Hepatocyte (in vitro differentiated cells): ENCODE data around the gene RBMS1. TPM values are rescaled to one million over a fixed set of nuclear protein-coding genes. Genes with fewer than 3 reads are reported as not detected.

Experiments used
- DNase-seq: peaks from one replicate; pipeline ENCODE4 v3.0.0-alpha.2; 2016; ENCODE audit warnings: low spot score
- H2AFZ ChIP-seq: fragments of 200-600 bp; sonication (generic); 2 replicates; pipeline ENCODE4 v1.6.0; 2016; ENCODE audit warnings: antibody characterized with exemption, mild to moderate bottlenecking
- H3K27ac ChIP-seq: fragments of 200-600 bp; sonication (generic); 2 replicates; pipeline ENCODE4 v1.5.1; 2016; ENCODE audit warnings: mild to moderate bottlenecking
- H3K27me3 ChIP-seq: fragments of 200-600 bp; sonication (generic); 2 replicates; pipeline ENCODE4 v1.6.1; 2016
- H3K36me3 ChIP-seq: fragments of 200-600 bp; sonication (generic); replicated peaks from 2 replicates; pipeline ENCODE4 v1.5.1; 2016; ENCODE audit warnings: low read depth; ENCODE audit not compliant: insufficient read depth
- H3K4me1 ChIP-seq: fragments of 200-600 bp; sonication (generic); 2 replicates; pipeline ENCODE4 v1.5.1; 2016; ENCODE audit warnings: mild to moderate bottlenecking, moderate library complexity; ENCODE audit not compliant: insufficient read depth
- H3K4me2 ChIP-seq: fragments of 200-600 bp; sonication (generic); 2 replicates; pipeline ENCODE4 v1.6.0; 2016
- H3K4me3 ChIP-seq: fragments of 200-600 bp; sonication (generic); 2 replicates; pipeline ENCODE4 v1.5.1; 2016; ENCODE audit warnings: mild to moderate bottlenecking
- H3K79me2 ChIP-seq: fragments of 200-600 bp; sonication (generic); 2 replicates; pipeline ENCODE4 v1.6.0; 2017; ENCODE audit warnings: mild to moderate bottlenecking
- H3K9me2 ChIP-seq: fragments of 200-600 bp; sonication (generic); replicated peaks from 2 replicates; pipeline ENCODE4 v1.6.0; 2017; ENCODE audit warnings: mild to moderate bottlenecking; ENCODE audit not compliant: insufficient read depth
- H3K9me3 ChIP-seq: fragments of 200-600 bp; sonication (generic); 2 replicates; pipeline ENCODE4 v1.5.1; 2016; ENCODE audit warnings: low read depth, mild to moderate bottlenecking
- H4K20me1 ChIP-seq: fragments of 200-600 bp; sonication (generic); 2 replicates; pipeline ENCODE4 v1.6.0; 2016; ENCODE audit warnings: mild to moderate bottlenecking; ENCODE audit not compliant: insufficient read depth, poor library complexity, severe bottlenecking
- EZH2 ChIP-seq: fragments of 200-600 bp; sonication (generic); IDR thresholded peaks from 2 replicates; pipeline ENCODE4 v1.6.1; 2016; ENCODE audit warnings: antibody characterized with exemption, mild to moderate bottlenecking, borderline replicate concordance
- EZH2phosphoT487 ChIP-seq: fragments of 200-600 bp; sonication (generic); IDR thresholded peaks from one replicate; pipeline ENCODE4 v1.6.1; 2018; ENCODE audit warnings: antibody characterized with exemption, mild to moderate bottlenecking, low read depth, moderate library complexity; ENCODE audit not compliant: unreplicated experiment, severe bottlenecking
- WGBS: methylation state at CpG from one replicate; pipeline ENCODE4 v1.1.6; 2016; ENCODE audit warnings: low lambda C conversion rate; ENCODE audit errors: missing lambda C conversion rate; 5-methylcytosine and 5-hydroxymethylcytosine counted together
- polyA plus RNA-seq: library from polyadenylated mRNA; unstranded; fragments of >200 nt; fragmentation: Nextera tagmentation; extraction: Ambion mirVana; gene quantifications from 2 replicates; pipeline ENCODE4 v1.2.1, GENCODE V29; 2016
- total RNA-seq: library from RNA; depleted of rRNA; stranded (reverse); fragments of >200 nt; gene quantifications from 2 replicates; pipeline ENCODE4 v1.2.3, GENCODE V29; 2014
- TF ChIP-seq, protein P1 (sequence below): fragments of 200-600 bp; sonication (generic); IDR thresholded peaks from 2 replicates; pipeline ENCODE4 v1.5.1; 2016; ENCODE audit warnings: antibody characterized with exemption, mild to moderate bottlenecking; ENCODE audit not compliant: poor library complexity

Gene RBMS1
- total and polyA plus RNA-seq, 2 experiments from 2014 or later = 87.9 to 103 TPM

DNA sequence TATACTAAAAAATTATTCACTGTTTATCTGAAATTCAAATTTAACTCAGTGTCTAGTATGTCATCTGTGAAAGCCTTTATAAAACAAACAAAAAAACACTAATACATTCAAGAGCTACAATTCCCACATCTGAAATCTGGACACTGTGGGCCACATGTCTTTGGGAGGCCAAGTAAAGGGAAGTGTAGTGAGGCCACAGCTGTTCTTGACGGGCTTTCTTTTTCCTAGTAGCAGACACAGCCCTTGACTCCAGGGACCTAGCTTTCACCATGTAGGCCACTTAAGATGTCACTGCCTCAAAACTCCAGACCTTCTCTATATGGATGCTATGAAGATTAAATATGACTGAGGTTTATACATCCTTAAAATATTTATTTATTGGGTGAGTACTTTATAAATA, 91.1 kb downstream of the RBMS1 start:
- Histone ChIP-seq H3K36me3 (no peaks in the 10 kb centered on the region), H3K4me1 (peaks cover 54% of the 10 kb centered on the region), H3K9me3 (no peaks in the 10 kb centered on the region), H4K20me1 (peaks cover 48% of the 10 kb centered on the region), H3K79me2 (peaks cover 93% of the 10 kb centered on the region), H3K4me2 (peak overlapping the region; percentile 18), H2AFZ (no peak overlapping the region), H3K27me3 (no peaks in the 10 kb centered on the region), H3K27ac (peak overlapping the region; percentile 66), H3K4me3 (no peak overlapping the region), H3K9me2 (no peaks in the 10 kb centered on the region)
- TF ChIP-seq, protein P1, sequence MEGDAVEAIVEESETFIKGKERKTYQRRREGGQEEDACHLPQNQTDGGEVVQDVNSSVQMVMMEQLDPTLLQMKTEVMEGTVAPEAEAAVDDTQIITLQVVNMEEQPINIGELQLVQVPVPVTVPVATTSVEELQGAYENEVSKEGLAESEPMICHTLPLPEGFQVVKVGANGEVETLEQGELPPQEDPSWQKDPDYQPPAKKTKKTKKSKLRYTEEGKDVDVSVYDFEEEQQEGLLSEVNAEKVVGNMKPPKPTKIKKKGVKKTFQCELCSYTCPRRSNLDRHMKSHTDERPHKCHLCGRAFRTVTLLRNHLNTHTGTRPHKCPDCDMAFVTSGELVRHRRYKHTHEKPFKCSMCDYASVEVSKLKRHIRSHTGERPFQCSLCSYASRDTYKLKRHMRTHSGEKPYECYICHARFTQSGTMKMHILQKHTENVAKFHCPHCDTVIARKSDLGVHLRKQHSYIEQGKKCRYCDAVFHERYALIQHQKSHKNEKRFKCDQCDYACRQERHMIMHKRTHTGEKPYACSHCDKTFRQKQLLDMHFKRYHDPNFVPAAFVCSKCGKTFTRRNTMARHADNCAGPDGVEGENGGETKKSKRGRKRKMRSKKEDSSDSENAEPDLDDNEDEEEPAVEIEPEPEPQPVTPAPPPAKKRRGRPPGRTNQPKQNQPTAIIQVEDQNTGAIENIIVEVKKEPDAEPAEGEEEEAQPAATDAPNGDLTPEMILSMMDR = no peak
- TF ChIP-seq EZH2 = no peak
- TF ChIP-seq EZH2phosphoT487 = no peak
- WGBS = 75% methylated on average over 1 of the region's 1 CpG
- DNase-seq = no peak

DNA sequence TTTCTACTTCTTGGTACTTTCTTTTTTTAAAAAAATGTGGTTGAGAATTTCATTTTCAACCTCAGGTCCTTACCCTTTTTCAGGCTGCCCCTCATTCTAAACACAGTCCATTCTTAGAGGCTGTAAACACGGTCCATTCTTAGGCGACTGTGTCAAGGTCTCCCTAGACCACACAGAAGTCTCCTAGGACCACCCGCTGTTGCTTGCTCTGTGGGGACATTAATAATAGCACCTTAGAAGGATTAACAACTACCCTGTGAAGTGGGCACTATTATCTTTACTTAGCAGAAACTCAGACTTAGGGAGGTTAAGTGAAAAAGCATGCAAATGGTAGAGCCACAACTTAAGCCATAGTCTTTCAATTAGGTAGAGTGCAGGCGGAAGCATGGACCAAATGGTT, 91.7 kb downstream of the RBMS1 start:
- no peak overlapping the region for H2AFZ ChIP-seq
- H3K79me2 ChIP-seq = peaks cover 96% of the 10 kb centered on the region
- H3K4me3 ChIP-seq = no peak overlapping the region
- no peaks in the 10 kb centered on the region for H3K36me3 ChIP-seq
- no peak for TF ChIP-seq EZH2
- H3K9me2 ChIP-seq = no peaks in the 10 kb centered on the region
- WGBS = 79% methylated on average over 4 of the region's 4 CpGs
- peaks cover 60% of the 10 kb centered on the region for H3K4me1 ChIP-seq
- H4K20me1 ChIP-seq = peaks cover 54% of the 10 kb centered on the region
- H3K4me2 ChIP-seq = no peak overlapping the region
- no peak for DNase-seq
- no peaks in the 10 kb centered on the region for H3K27me3 ChIP-seq
- no peaks in the 10 kb centered on the region for H3K9me3 ChIP-seq
- H3K27ac ChIP-seq = no peak overlapping the region

DNA sequence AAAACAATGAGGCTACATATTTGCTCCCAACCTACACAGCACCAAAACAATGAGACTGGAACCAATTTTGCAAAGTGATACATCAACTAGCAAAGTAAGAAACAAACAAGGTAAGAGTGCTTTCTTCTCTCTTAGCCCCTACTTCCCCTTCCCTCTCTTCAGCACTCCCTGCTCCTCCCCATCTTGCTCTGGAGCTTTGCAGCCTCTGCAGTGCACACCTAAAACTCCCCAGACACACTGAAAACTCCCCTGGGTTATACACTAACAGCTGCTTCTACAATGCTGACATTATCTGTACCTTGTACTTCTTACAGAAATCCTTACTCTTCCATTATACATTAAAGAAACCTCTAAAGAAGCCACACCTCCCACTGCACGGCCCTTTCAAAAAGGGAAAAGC, 93.7 kb downstream of the RBMS1 start:
- H3K9me3 ChIP-seq = no peaks in the 10 kb centered on the region
- H3K36me3 ChIP-seq = no peaks in the 10 kb centered on the region
- no peak overlapping the region for H2AFZ ChIP-seq
- no peak overlapping the region for H3K4me3 ChIP-seq
- WGBS = 48% methylated on average over 1 of the region's 1 CpG
- H3K9me2 ChIP-seq = no peaks in the 10 kb centered on the region
- DNase-seq = no peak
- H3K27me3 ChIP-seq = no peaks in the 10 kb centered on the region
- H3K4me1 ChIP-seq = peaks cover 47% of the 10 kb centered on the region
- H3K79me2 ChIP-seq = peaks cover 99% of the 10 kb centered on the region
- peak overlapping the region; percentile 20 for H3K4me2 ChIP-seq
- no peak overlapping the region for H3K27ac ChIP-seq
- TF ChIP-seq EZH2 (no peak), EZH2phosphoT487 (no peak)
- TF ChIP-seq, protein P1 = no peak
- peaks cover 54% of the 10 kb centered on the region for H4K20me1 ChIP-seq

DNA sequence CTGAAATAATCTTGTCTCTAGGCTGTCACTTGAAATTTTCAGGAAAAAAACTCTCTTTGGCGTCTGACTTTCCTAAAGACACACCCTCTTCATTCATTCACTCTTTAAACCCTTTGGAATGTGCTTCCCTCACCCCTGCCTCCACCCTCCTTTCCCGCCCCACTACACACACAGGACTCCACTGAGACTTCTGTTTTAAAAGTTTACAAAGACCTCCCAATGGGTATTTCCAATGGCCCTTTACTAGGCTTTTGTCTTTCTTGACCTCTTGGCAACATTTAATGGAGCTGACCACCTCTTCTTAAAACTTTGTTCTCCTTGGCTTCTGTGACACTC, 96.1 kb downstream of the RBMS1 start:
- Histone ChIP-seq H3K4me1 (peaks cover 29% of the 10 kb centered on the region), H3K36me3 (no peaks in the 10 kb centered on the region), H3K79me2 (peaks cover 100% of the 10 kb centered on the region), H3K9me3 (no peaks in the 10 kb centered on the region), H4K20me1 (peaks cover 73% of the 10 kb centered on the region), H3K4me3 (no peak overlapping the region), H3K9me2 (no peaks in the 10 kb centered on the region), H3K27me3 (no peaks in the 10 kb centered on the region), H2AFZ (no peak overlapping the region), H3K27ac (peak overlapping the region; percentile 50), H3K4me2 (peak overlapping the region; percentile 31)
- 25% methylated on average over 2 of the region's 2 CpGs for WGBS
- no peak for TF ChIP-seq EZH2phosphoT487
- TF ChIP-seq, protein P1 = no peak
- TF ChIP-seq EZH2 = no peak
- DNase-seq = no peak
